Thoracic aorta (tissue), 2 donors: Measurements from ENCODE around the gene MGAT5. TPM values are rescaled to one million over a fixed set of nuclear protein-coding genes. Genes with fewer than 3 reads are reported as not detected.

Experiments used
- ATAC-seq: fragments of 150-250 bp; one replicate; pipeline ENCODE4 v1.8.0; 2017; ENCODE audit warnings: low read depth; ENCODE audit not compliant: insufficient number of reproducible peaks, low FRiP score
- DNase-seq: peaks from one replicate; pipeline ENCODE4 v3.0.0-alpha.2; 2020; ENCODE audit warnings: low spot score
- H3K27ac ChIP-seq, 2 donors: fragments of 200-600 bp; sonication (generic); 1 replicate in 1 of 2; 2 replicates in 1 of 2; pipeline ENCODE4 v1.5.1; 2016; ENCODE audit warnings: mild to moderate bottlenecking in 2 of 2, moderate library complexity in 2 of 2
- H3K27me3 ChIP-seq: fragments of 200-600 bp; sonication (generic); replicated peaks from 2 replicates; pipeline ENCODE4 v1.6.0; 2016; ENCODE audit warnings: mild to moderate bottlenecking; ENCODE audit not compliant: insufficient read depth
- H3K36me3 ChIP-seq: fragments of 200-600 bp; sonication (generic); one replicate; pipeline ENCODE4 v1.5.1; 2016
- H3K4me1 ChIP-seq, 2 donors: fragments of 200-600 bp; sonication (generic); 1 replicate in 1 of 2; 2 replicates in 1 of 2; pipeline versions ENCODE4 v1.5.1 to v1.6.0; 2016; ENCODE audit warnings: low read depth in 2 of 2, mild to moderate bottlenecking in 1 of 2; ENCODE audit not compliant: control insufficient read depth in 1 of 2
- H3K4me3 ChIP-seq: fragments of 200-600 bp; sonication (generic); 2 replicates; pipeline ENCODE4 v1.5.1; 2016; ENCODE audit warnings: mild to moderate bottlenecking
- H3K9me3 ChIP-seq: fragments of 200-600 bp; sonication (generic); 2 replicates; pipeline ENCODE4 v1.5.1; 2016
- total RNA-seq, 2 donors: library from RNA; depleted of rRNA; stranded (reverse); fragments of >200 nt; gene quantifications; one replicate each; pipeline versions ENCODE4 v1.1.0 to v1.2.3, GENCODE V29; 2016
- TF ChIP-seq, protein P1 (sequence below): fragments of 200-600 bp; sonication (generic); IDR thresholded peaks from one replicate; pipeline ENCODE4 v1.5.1; 2019; ENCODE audit warnings: antibody characterized with exemption

The MGAT5 gene
- total RNA-seq, 2 donors from 2014 or later, result 43.9 to 95.3 TPM

DNA sequence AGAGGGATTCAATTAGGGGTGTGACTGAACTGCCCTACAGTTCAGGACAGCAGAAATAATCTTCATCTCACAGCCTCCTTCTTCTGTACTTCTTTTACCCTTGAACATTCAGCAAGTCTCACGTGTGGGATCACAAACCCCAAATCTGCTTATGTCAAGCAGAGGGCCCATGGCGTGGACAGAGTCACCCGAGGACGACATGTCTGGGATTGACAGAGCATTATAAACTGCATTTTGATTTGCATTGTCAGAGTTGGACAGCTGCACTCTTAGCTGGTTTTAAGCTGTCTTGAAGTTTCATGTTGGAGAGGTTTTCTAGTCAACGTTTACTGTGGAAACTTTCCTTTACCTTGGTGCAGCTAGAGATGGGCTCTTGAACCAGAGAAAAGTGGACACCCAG lies 26.4 kb downstream of the MGAT5 start:
- ATAC-seq, result no peak
- DNase-seq, result no peak
- H3K27me3 ChIP-seq, result no peaks in the 10 kb centered on the region
- no peak overlapping the region for H3K27ac ChIP-seq
- H3K4me1 ChIP-seq, result peaks cover 0 to 28% of the 10 kb centered on the region in 2 donors
- H3K4me3 ChIP-seq, result no peak overlapping the region
- TF ChIP-seq, protein P1, sequence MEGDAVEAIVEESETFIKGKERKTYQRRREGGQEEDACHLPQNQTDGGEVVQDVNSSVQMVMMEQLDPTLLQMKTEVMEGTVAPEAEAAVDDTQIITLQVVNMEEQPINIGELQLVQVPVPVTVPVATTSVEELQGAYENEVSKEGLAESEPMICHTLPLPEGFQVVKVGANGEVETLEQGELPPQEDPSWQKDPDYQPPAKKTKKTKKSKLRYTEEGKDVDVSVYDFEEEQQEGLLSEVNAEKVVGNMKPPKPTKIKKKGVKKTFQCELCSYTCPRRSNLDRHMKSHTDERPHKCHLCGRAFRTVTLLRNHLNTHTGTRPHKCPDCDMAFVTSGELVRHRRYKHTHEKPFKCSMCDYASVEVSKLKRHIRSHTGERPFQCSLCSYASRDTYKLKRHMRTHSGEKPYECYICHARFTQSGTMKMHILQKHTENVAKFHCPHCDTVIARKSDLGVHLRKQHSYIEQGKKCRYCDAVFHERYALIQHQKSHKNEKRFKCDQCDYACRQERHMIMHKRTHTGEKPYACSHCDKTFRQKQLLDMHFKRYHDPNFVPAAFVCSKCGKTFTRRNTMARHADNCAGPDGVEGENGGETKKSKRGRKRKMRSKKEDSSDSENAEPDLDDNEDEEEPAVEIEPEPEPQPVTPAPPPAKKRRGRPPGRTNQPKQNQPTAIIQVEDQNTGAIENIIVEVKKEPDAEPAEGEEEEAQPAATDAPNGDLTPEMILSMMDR, result no peak
- no peaks in the 10 kb centered on the region for H3K36me3 ChIP-seq
- H3K9me3 ChIP-seq, result no peaks in the 10 kb centered on the region

DNA sequence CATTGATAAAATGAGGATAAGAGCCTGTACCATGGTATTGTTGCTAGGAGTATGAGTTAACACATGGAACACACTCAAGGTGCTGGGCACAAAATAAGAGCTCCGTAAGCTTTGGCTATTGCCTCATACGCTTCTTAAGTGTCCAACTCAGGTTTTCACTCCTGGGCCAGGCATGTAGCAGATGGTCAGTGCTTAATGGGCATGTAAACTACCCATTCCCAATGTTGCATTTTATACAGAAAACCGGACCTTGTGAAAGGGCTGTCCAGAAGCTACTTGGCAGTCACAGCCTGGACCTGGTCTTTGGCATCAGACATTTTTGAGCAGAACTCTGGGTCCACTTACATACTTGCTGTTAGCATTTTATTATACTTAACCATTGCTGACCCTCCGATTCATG lies 26.9 kb downstream of the MGAT5 start:
- TF ChIP-seq, protein P1, result no peak
- H3K9me3 ChIP-seq, result no peaks in the 10 kb centered on the region
- no peaks in the 10 kb centered on the region for H3K27me3 ChIP-seq
- no peak overlapping the region for H3K27ac ChIP-seq
- H3K4me1 ChIP-seq, result peaks cover 0 to 28% of the 10 kb centered on the region in 2 donors
- no peak overlapping the region for H3K4me3 ChIP-seq
- ATAC-seq (no peak), DNase-seq (no peak)
- no peaks in the 10 kb centered on the region for H3K36me3 ChIP-seq

DNA sequence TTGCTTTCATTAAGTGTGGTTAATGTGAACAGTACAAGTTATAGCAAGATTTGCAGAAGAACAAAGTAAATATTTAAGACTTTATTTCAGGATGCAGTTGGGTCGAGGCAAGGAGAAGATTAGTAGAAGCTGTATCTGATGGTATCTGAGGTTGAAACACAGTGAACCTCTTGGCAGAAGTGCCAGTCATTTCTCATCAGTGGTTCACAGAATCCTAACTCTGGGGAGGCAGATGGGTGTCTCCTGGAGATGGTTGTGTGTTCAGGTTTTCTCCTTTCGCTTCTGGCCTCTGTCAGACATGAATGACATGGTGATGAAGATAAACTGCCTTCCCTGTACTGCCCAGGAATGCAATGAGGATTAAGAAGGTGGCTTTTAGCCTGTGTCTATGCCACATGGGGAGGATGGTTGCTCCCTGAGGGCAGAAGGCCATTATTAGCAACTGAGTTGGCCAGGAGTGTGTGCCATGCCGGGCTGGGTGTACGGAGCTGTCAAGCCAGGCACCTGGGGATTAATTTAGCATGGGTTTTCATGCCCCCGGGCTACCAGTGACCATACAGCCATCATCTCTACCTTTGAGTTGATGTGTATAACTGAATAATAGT lies 28.0 kb downstream of the MGAT5 start:
- H3K27ac ChIP-seq, result no peak overlapping the region
- H3K36me3 ChIP-seq, result no peaks in the 10 kb centered on the region
- DNase-seq (no peak), ATAC-seq (no peak)
- H3K4me3 ChIP-seq, result no peak overlapping the region
- no peaks in the 10 kb centered on the region for H3K27me3 ChIP-seq
- peaks cover 0 to 28% of the 10 kb centered on the region in 2 donors for H3K4me1 ChIP-seq
- TF ChIP-seq, protein P1, result no peak
- H3K9me3 ChIP-seq, result no peaks in the 10 kb centered on the region

GRCh38 chr2:134282629-134283400 lies 28.9 kb downstream of the MGAT5 start:
- ATAC-seq (no peak), DNase-seq (no peak)
- no peak overlapping the region for H3K27ac ChIP-seq
- TF ChIP-seq, protein P1, result no peak
- H3K9me3 ChIP-seq, result no peaks in the 10 kb centered on the region
- H3K36me3 ChIP-seq, result no peaks in the 10 kb centered on the region
- H3K4me1 ChIP-seq, result peaks cover 0 to 28% of the 10 kb centered on the region in 2 donors
- H3K4me3 ChIP-seq, result no peak overlapping the region
- H3K27me3 ChIP-seq, result no peaks in the 10 kb centered on the region

DNA sequence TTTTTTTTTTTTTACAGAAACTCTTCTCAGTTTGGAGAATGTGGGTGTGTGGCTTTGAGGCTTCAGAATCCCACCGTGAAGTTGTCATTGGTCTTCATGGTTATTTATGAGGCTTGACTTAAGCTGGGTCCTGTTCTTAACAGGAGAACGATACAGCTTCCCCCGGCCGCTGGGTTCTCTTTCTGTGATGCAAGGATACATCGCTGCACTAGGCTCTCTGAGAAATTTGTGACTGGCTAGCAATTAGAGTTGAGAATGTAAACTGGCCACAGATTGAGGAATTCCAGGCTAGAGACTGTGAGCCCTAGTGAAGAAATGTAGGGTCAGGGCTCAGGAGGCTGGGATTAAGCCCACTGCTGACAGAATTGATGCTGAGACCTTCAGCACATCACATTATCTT lies 29.8 kb downstream of the MGAT5 start:
- Histone ChIP-seq H3K9me3 (no peaks in the 10 kb centered on the region), H3K4me1 (peaks cover 0 to 25% of the 10 kb centered on the region in 2 donors), H3K27me3 (no peaks in the 10 kb centered on the region), H3K27ac (no peak overlapping the region), H3K4me3 (no peak overlapping the region), H3K36me3 (no peaks in the 10 kb centered on the region)
- ATAC-seq, result no peak
- TF ChIP-seq, protein P1, result no peak
- DNase-seq, result no peak
